ENCODE results near the gene SLC6A12.

The SLC6A12 gene

GRCh38 chr12:177980-178828 is 35.8 kb downstream of the SLC6A12 start:
- TF ChIP-seq CTCF (IDR thresholded peaks at IDR 0.05; ENCODE audit: control insufficient read depth, insufficient read depth, low read depth, low read length, missing control alignments) = no peak
- no peak overlapping the region for H3K4me3 ChIP-seq (ENCODE audit: control insufficient read depth, low read depth, low read length)
- no peak for DNase-seq (ENCODE audit: low read depth)

- no peak for DNase-seq (ENCODE audit: low read depth)
Measured at GRCh38 chr12:177336-177979, 36.5 kb downstream of the SLC6A12 start.

GRCh38 chr12:176321-177181 is 37.4 kb downstream of the SLC6A12 start:
- no peak for DNase-seq (ENCODE audit: low read depth)
- TF ChIP-seq CTCF (IDR thresholded peaks at IDR 0.05; ENCODE audit: control insufficient read depth, insufficient read depth, low read depth, low read length, missing control alignments) = no peak
- H3K4me3 ChIP-seq (ENCODE audit: control insufficient read depth, low read depth, low read length) = no peak overlapping the region

More at GRCh38 chr12:177336-177979, 36.5 kb downstream of the SLC6A12 start:
- no peak for TF ChIP-seq CTCF (IDR thresholded peaks at IDR 0.05; ENCODE audit: control insufficient read depth, insufficient read depth, low read depth, low read length, missing control alignments)
- H3K4me3 ChIP-seq (ENCODE audit: control insufficient read depth, low read depth, low read length) = no peak overlapping the region

GRCh38 chr12:175759-176158 is 38.2 kb downstream of the SLC6A12 start:
- no peak for DNase-seq (ENCODE audit: low read depth)
- TF ChIP-seq CTCF (IDR thresholded peaks at IDR 0.05; ENCODE audit: control insufficient read depth, insufficient read depth, low read depth, low read length, missing control alignments) = no peak
- no peak overlapping the region for H3K4me3 ChIP-seq (ENCODE audit: control insufficient read depth, low read depth, low read length)

- no peak overlapping the region for H3K4me3 ChIP-seq (ENCODE audit: control insufficient read depth, low read depth, low read length)
- no peak for TF ChIP-seq CTCF (IDR thresholded peaks at IDR 0.05; ENCODE audit: control insufficient read depth, insufficient read depth, low read depth, low read length, missing control alignments)
- no peak for DNase-seq (ENCODE audit: low read depth)
Measured at GRCh38 chr12:175250-175649, 38.7 kb downstream of the SLC6A12 start.

- no peak overlapping the region for H3K4me3 ChIP-seq (ENCODE audit: control insufficient read depth, low read depth, low read length)
- no peak for TF ChIP-seq CTCF (IDR thresholded peaks at IDR 0.05; ENCODE audit: control insufficient read depth, insufficient read depth, low read depth, low read length, missing control alignments)
- DNase-seq (ENCODE audit: low read depth) = no peak
Measured at GRCh38 chr12:174596-174995, 39.4 kb downstream of the SLC6A12 start.

Measured in AG09309 (cell line).